GM23338 (cell line): Measurements from ENCODE around the gene HVCN1. TPM values are rescaled to one million over a fixed set of nuclear protein-coding genes. Genes with fewer than 3 reads are reported as not detected.
A peak's percentile ranks its signal among the peaks of the same experiment; 100 is the strongest.

ENCODE experiments used
- ATAC-seq: fragments of 200-7000 bp; cut with Tn5 transposase; 3 replicates; pipeline ENCODE4 v1.9.1; 2020
- DNase-seq: peaks from one replicate; pipeline ENCODE4 v3.0.0-alpha.2; 2015; ENCODE audit warnings: low spot score
- H2AFZ ChIP-seq: fragments of 200-600 bp; sonication (generic); 2 replicates; pipeline ENCODE4 v1.8.0; 2016; ENCODE audit warnings: antibody characterized with exemption, mild to moderate bottlenecking, moderate library complexity
- H3F3A ChIP-seq: fragments of 200-600 bp; sonication (generic); replicated peaks from 2 replicates; pipeline ENCODE4 v1.8.0; 2017; ENCODE audit warnings: antibody characterized with exemption, mixed run types, low read depth
- H3K27ac ChIP-seq: fragments of 200-600 bp; sonication (generic); 2 replicates; pipeline ENCODE4 v1.6.1; 2016; ENCODE audit warnings: low read depth
- H3K27me3 ChIP-seq: fragments of 200-600 bp; sonication (generic); 2 replicates; pipeline ENCODE4 v1.8.0; 2016; ENCODE audit warnings: mild to moderate bottlenecking, mixed run types, moderate library complexity; ENCODE audit not compliant: insufficient read depth
- H3K36me3 ChIP-seq: fragments of 200-600 bp; sonication (generic); 2 replicates; pipeline ENCODE4 v1.8.0; 2016; ENCODE audit warnings: mild to moderate bottlenecking; ENCODE audit not compliant: insufficient read depth
- H3K4me1 ChIP-seq: fragments of 200-600 bp; sonication (generic); 2 replicates; pipeline ENCODE4 v1.8.0; 2016; ENCODE audit warnings: mild to moderate bottlenecking, moderate library complexity; ENCODE audit not compliant: insufficient read depth
- H3K4me2 ChIP-seq: fragments of 200-600 bp; sonication (generic); 2 replicates; pipeline ENCODE4 v1.7.1; 2017; ENCODE audit warnings: mixed run types
- H3K4me3 ChIP-seq: fragments of 200-600 bp; sonication (generic); 2 replicates; pipeline ENCODE4 v1.6.1; 2016; ENCODE audit warnings: mixed run types
- H3K79me2 ChIP-seq: fragments of 200-600 bp; sonication (generic); replicated peaks from 2 replicates; pipeline ENCODE4 v1.8.0; 2017; ENCODE audit warnings: mild to moderate bottlenecking; ENCODE audit not compliant: insufficient read depth
- H3K9me2 ChIP-seq: fragments of 200-600 bp; sonication (generic); 2 replicates; pipeline ENCODE4 v1.8.0; 2017; ENCODE audit not compliant: insufficient read depth
- H4K20me1 ChIP-seq: fragments of 200-600 bp; sonication (generic); replicated peaks from 2 replicates; pipeline ENCODE4 v1.8.0; 2017; ENCODE audit warnings: mild to moderate bottlenecking; ENCODE audit not compliant: insufficient read depth
- H3K27ac Mint-ChIP-seq: 2 replicates; pipeline ENCODE4 v1.8.0; 2020; ENCODE audit warnings: inconsistent platforms, mild to moderate bottlenecking, moderate library complexity, mixed read lengths
- H3K27me3 Mint-ChIP-seq: 3 replicates; pipeline ENCODE4 v1.8.0; 2022; ENCODE audit warnings: low read depth, mild to moderate bottlenecking, moderate library complexity, mixed read lengths, inconsistent platforms; ENCODE audit not compliant: insufficient read depth, poor library complexity
- H3K36me3 Mint-ChIP-seq: 3 replicates; pipeline ENCODE4 v1.8.0; 2021; ENCODE audit warnings: low read depth, mild to moderate bottlenecking, inconsistent platforms, moderate library complexity, mixed read lengths
- H3K4me1 Mint-ChIP-seq: 3 replicates; pipeline ENCODE4 v1.8.0; 2020; ENCODE audit warnings: mild to moderate bottlenecking, inconsistent platforms, mixed read lengths
- H3K4me3 Mint-ChIP-seq: 3 replicates; pipeline ENCODE4 v1.8.0; 2021; ENCODE audit warnings: moderate library complexity, mild to moderate bottlenecking, inconsistent platforms, mixed read lengths
- H3K9me3 Mint-ChIP-seq: 3 replicates; pipeline ENCODE4 v1.8.0; 2020; ENCODE audit warnings: moderate library complexity, mild to moderate bottlenecking, inconsistent platforms, mixed read lengths
- CREB1 ChIP-seq: fragments of 250-450 bp; sonication (Bioruptor Pico); IDR thresholded peaks from 2 replicates; pipeline ENCODE4 v1.5.0; 2020; ENCODE audit warnings: low read depth, mild to moderate bottlenecking, moderate library complexity
- CTCF ChIP-seq, 2 experiments: fragments of 200-600 bp in 1 of 2; sonication (generic) in 1 of 2; conservative IDR thresholded peaks; 2 replicates each; pipeline versions ENCODE4 v1.5.1 to v1.6.1; 2016 to 2017; ENCODE audit warnings: antibody characterized with exemption in 2 of 2, low read depth in 2 of 2, mild to moderate bottlenecking in 2 of 2, moderate library complexity in 1 of 2
- ETS1 ChIP-seq: IDR thresholded peaks from 2 replicates; pipeline ENCODE4 v1.6.1; 2016; ENCODE audit warnings: antibody characterized with exemption
- EZH2 ChIP-seq: fragments of 200-600 bp; sonication (generic); IDR thresholded peaks from one replicate; pipeline ENCODE4 v1.8.0; 2017; ENCODE audit warnings: antibody characterized with exemption, mild to moderate bottlenecking, low read depth; ENCODE audit not compliant: unreplicated experiment
- EZH2phosphoT487 ChIP-seq: fragments of 200-600 bp; sonication (generic); IDR thresholded peaks from one replicate; pipeline ENCODE4 v1.8.1; 2018; ENCODE audit warnings: antibody characterized with exemption; ENCODE audit not compliant: unreplicated experiment
- JUNB ChIP-seq: IDR thresholded peaks from one replicate; pipeline ENCODE4 v1.6.1; 2016; ENCODE audit warnings: antibody characterized with exemption; ENCODE audit not compliant: unreplicated experiment
- NANOG ChIP-seq: IDR thresholded peaks from 2 replicates; pipeline ENCODE4 v1.6.1; 2016; ENCODE audit warnings: antibody characterized with exemption, borderline replicate concordance
- POLR2AphosphoS5 ChIP-seq: IDR thresholded peaks from 2 replicates; pipeline ENCODE4 v1.6.1; 2016; ENCODE audit warnings: antibody characterized with exemption, low read depth
- REST ChIP-seq: IDR thresholded peaks from one replicate; pipeline ENCODE4 v1.6.1; 2018; ENCODE audit warnings: antibody characterized with exemption; ENCODE audit not compliant: unreplicated experiment
- STAT1 ChIP-seq: IDR thresholded peaks from one replicate; pipeline ENCODE4 v1.6.1; 2016; ENCODE audit warnings: antibody characterized with exemption; ENCODE audit not compliant: unreplicated experiment
- ZNF114 ChIP-seq: fragments of 250-450 bp; sonication (Bioruptor Pico); IDR thresholded peaks from 2 replicates; pipeline ENCODE4 v1.5.0; 2020; ENCODE audit warnings: mild to moderate bottlenecking, moderate library complexity
- ZNF331 ChIP-seq: fragments of 250-450 bp; sonication (Bioruptor Pico); IDR thresholded peaks from 2 replicates; pipeline ENCODE4 v1.5.0; 2020; ENCODE audit warnings: low read depth, mild to moderate bottlenecking, moderate library complexity
- ZNF462 ChIP-seq: fragments of 250-450 bp; sonication (Bioruptor Pico); IDR thresholded peaks from 2 replicates; pipeline ENCODE4 v1.5.0; 2020; ENCODE audit warnings: mild to moderate bottlenecking, moderate library complexity
- polyA plus RNA-seq: library from polyadenylated mRNA; unstranded; fragments of >200 nt; fragmentation: Nextera tagmentation; extraction: Ambion mirVana; gene quantifications from 2 replicates; pipeline ENCODE4 v1.2.1, GENCODE V29; 2016
- total RNA-seq: library from RNA; depleted of rRNA; stranded (reverse); fragments of >200 nt; shearing (Covaris generic); gene quantifications from 2 replicates; pipeline ENCODE4 v1.2.3, GENCODE V29; 2014

Gene HVCN1
- total and polyA plus RNA-seq, 2 experiments from 2014 or later, result 10.4 to 10.7 TPM

- no peaks in the 10 kb centered on the region for H3K9me2 ChIP-seq
- TF ChIP-seq REST (no peak), EZH2phosphoT487 (no peak), ZNF462 (CRISPR knock-in tag) (no peak), ETS1 (no peak), CTCF (conservative IDR thresholded peaks at IDR 0.05; ENCODE audit: low read depth in 2 of 2) (no peak), STAT1 (no peak), EZH2 (no peak), ZNF331 (CRISPR knock-in tag) (no peak), POLR2AphosphoS5 (no peak), NANOG (no peak), ZNF114 (CRISPR knock-in tag) (no peak), JUNB (no peak), CREB1 (CRISPR knock-in tag) (no peak)
- no peaks in the 10 kb centered on the region for H3K36me3 ChIP-seq
- peak overlapping the region; percentile 99 for H2AFZ ChIP-seq
- no peaks in the 10 kb centered on the region for H3K79me2 ChIP-seq
- H3K4me1 ChIP-seq, result peaks cover 8% of the 10 kb centered on the region
- peak overlapping the region; percentile 87 for H3K4me3 Mint-ChIP-seq
- H3K27ac Mint-ChIP-seq, result no peak overlapping the region
- H3K4me3 ChIP-seq, result peak overlapping the region; percentile 80
- H3K4me1 Mint-ChIP-seq, result peaks cover 14% of the 10 kb centered on the region
- ATAC-seq (no peak), DNase-seq (no peak)
- 0 out of 2 replicates have a peak overlapping the region, but pooled peaks have one; percentile 39 for H3K27ac ChIP-seq
- H3K27me3 ChIP-seq, result peaks cover 15% of the 10 kb centered on the region
- no peaks in the 10 kb centered on the region; the same call in 1 of the 3 replicates for H3K36me3 Mint-ChIP-seq
- peak overlapping the region; percentile 85 for H3K4me2 ChIP-seq
- no peaks in the 10 kb centered on the region for H4K20me1 ChIP-seq
- peaks cover 24% of the 10 kb centered on the region for H3K27me3 Mint-ChIP-seq
- no peaks in the 10 kb centered on the region for H3K9me3 Mint-ChIP-seq
- peaks cover 6% of the 10 kb centered on the region; the same call in 1 of the 2 replicates for H3F3A ChIP-seq
Observed at GRCh38 chr12:110690127-110690430, 1.2 kb upstream of the HVCN1 start.
